Gastroesophageal sphincter (tissue), 3 donors: Measurements from ENCODE around the gene IQGAP1.

Experiments used
- EP300 ChIP-seq: sonication (generic); formaldehyde crosslinking; IDR thresholded peaks from one replicate; pipeline ENCODE4 v1.6.1; 2017; ENCODE audit warnings: antibody characterized with exemption, mild to moderate bottlenecking
- TF ChIP-seq, protein P1 (sequence below), 4 experiments: fragments of 200-600 bp in 2 of 4; fragments of 450-650 bp in 2 of 4; sonication (generic) in 1 of 4; IDR thresholded peaks; one replicate each; pipeline ENCODE4 v1.5.1; 2017 to 2019; ENCODE audit warnings: antibody characterized with exemption in 4 of 4, mild to moderate bottlenecking in 2 of 4, moderate library complexity in 2 of 4

GRCh38 chr15:90442423-90442822 is 54.4 kb downstream of the IQGAP1 start:
- TF ChIP-seq, protein P1, sequence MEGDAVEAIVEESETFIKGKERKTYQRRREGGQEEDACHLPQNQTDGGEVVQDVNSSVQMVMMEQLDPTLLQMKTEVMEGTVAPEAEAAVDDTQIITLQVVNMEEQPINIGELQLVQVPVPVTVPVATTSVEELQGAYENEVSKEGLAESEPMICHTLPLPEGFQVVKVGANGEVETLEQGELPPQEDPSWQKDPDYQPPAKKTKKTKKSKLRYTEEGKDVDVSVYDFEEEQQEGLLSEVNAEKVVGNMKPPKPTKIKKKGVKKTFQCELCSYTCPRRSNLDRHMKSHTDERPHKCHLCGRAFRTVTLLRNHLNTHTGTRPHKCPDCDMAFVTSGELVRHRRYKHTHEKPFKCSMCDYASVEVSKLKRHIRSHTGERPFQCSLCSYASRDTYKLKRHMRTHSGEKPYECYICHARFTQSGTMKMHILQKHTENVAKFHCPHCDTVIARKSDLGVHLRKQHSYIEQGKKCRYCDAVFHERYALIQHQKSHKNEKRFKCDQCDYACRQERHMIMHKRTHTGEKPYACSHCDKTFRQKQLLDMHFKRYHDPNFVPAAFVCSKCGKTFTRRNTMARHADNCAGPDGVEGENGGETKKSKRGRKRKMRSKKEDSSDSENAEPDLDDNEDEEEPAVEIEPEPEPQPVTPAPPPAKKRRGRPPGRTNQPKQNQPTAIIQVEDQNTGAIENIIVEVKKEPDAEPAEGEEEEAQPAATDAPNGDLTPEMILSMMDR (IDR thresholded peaks at IDR 0.05) = no peak
- TF ChIP-seq EP300 = no peak
